ENCODE results near the gene CXCR6.

DNA sequence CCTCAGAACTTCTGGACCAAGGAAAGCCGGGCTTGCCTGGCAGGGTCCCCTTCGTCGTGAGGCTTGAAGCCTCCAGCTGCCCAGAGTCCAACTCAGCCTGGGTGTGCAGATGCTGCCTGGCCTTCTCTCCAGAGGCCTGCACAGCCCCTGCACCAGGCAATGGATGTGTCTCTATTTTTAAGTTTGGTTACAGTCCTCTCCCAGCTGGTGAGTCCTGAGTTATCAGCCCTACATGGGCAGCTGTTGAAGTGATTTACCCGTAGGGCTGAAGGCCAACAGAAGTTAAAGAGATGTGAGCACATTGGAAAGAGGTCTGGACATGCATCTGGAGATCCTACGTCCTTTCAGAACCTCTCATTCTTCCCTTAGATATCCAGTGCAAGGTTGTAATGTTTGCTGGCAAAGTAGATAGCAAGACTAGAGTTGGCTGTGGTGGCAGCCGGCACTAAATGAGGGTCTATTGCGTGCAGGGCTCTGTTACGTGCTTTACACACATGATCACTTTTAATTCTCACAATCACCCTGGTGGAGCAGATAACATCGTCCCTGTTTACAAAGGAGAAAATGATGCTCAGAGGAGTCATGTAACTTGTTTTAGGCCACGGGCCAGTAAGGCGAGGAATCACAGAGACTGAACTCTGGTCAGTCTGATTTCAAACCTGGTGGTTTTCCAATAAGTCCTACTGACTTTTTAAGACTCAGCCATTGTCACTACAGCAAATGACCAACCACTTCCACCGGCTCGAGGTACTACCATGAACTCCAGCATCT is 42.5 kb downstream of the CXCR6 start:
- TF ChIP-seq, protein P1, sequence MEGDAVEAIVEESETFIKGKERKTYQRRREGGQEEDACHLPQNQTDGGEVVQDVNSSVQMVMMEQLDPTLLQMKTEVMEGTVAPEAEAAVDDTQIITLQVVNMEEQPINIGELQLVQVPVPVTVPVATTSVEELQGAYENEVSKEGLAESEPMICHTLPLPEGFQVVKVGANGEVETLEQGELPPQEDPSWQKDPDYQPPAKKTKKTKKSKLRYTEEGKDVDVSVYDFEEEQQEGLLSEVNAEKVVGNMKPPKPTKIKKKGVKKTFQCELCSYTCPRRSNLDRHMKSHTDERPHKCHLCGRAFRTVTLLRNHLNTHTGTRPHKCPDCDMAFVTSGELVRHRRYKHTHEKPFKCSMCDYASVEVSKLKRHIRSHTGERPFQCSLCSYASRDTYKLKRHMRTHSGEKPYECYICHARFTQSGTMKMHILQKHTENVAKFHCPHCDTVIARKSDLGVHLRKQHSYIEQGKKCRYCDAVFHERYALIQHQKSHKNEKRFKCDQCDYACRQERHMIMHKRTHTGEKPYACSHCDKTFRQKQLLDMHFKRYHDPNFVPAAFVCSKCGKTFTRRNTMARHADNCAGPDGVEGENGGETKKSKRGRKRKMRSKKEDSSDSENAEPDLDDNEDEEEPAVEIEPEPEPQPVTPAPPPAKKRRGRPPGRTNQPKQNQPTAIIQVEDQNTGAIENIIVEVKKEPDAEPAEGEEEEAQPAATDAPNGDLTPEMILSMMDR (IDR thresholded peaks at IDR 0.05) = no peak
- TF ChIP-seq EP300 (IDR thresholded peaks at IDR 0.05) (no peak), POLR2A (IDR thresholded peaks at IDR 0.05) (no peak)
